Measurements from ENCODE around the gene USHBP1. TPM values are rescaled to one million over a fixed set of nuclear protein-coding genes. Genes with fewer than 3 reads are reported as not detected.

The USHBP1 gene
- total and polyA plus RNA-seq, 2 of the 13 experiments (the other 11 are each of a cell fraction or from before 2014, with no cell fraction given), result 0.15 to 1.5 TPM

DNA sequence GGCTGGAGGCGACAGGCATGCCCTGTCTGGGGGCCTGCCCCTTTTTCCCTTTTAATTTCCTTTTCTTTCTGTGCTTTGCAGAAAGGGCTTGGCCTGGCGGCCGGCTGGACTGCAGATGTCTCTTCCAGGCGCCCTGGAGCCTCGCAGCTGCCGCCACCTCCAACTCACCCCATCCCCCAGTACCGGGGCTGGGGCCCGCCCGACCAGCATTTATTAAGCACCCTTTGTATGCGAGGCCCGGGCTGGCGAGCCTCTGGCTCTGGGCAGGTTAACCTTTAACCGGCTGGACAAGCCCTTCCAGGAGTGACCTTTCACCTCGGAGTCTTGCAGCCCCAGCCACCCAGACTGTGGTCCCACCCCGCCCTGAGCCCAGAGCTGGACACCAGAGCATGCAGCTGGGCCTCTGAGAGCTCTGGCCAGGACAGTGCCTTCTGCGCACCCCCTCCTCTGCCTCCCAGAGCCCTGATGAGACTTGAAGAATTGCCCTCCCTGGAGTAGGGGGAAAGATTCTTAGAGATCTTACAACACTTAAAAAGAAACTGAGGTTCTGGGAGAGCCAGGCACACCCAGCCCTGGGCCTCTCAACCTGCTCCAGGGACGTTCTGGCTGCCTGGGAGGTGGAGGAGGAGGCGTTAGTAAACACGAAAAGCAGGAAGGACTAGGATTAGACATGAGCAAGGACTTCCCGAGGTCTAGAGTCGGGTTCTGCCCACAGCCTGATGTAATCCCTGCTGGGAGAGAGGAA lies 17.7 kb downstream of the USHBP1 start (continued):
- TF ChIP-seq IKZF5 (CRISPR knock-in tag; IDR thresholded peaks at IDR 0.05), result peak; percentile 19; the same call in 1 of the 2 replicates
- peak; percentile 22; the same call in 1 of the 2 replicates for TF ChIP-seq ZNF556 (CRISPR knock-in tag; IDR thresholded peaks at IDR 0.05; ENCODE audit: borderline replicate concordance)
- no peak for TF ChIP-seq MAFF (IDR thresholded peaks at IDR 0.05; ENCODE audit: low read depth, low read length)
- peak; percentile 77 for TF ChIP-seq POLR2G (IDR thresholded peaks at IDR 0.05; ENCODE audit: low read depth, low read length)
- peak; percentile 77; the same call in 1 of the 2 replicates for TF ChIP-seq RXRA (CRISPR knock-in tag; IDR thresholded peaks at IDR 0.05)
- TF ChIP-seq ZBTB42 (CRISPR knock-in tag; IDR thresholded peaks at IDR 0.05), result 0 out of 2 replicates have a peak, but pooled peaks have one; percentile 11
- 0 out of 2 replicates have a peak, but pooled peaks have one; percentile 58 for TF ChIP-seq ZMYM2 (CRISPR knock-in tag; IDR thresholded peaks at IDR 0.05)
- no peak for TF ChIP-seq FOXA1 (IDR thresholded peaks at IDR 0.05)
- TF ChIP-seq FOXA1 (CRISPR knock-in tag; IDR thresholded peaks at IDR 0.05), result peak; percentile 63
- TF ChIP-seq ZNF501 (CRISPR knock-in tag; IDR thresholded peaks at IDR 0.05), result peak; percentile 65
- TF ChIP-seq ZFY (CRISPR knock-in tag; IDR thresholded peaks at IDR 0.05), result peak; percentile 56
- peak; percentile 38; the same call in 1 of the 2 replicates for TF ChIP-seq RARA (CRISPR knock-in tag; IDR thresholded peaks at IDR 0.05)
- 0 out of 2 replicates have a peak, but pooled peaks have one; percentile 22 for TF ChIP-seq ARNTL (CRISPR knock-in tag; IDR thresholded peaks at IDR 0.05)
- peak; percentile 98; the same call in 1 of the 2 replicates for TF ChIP-seq CHD4 (IDR thresholded peaks at IDR 0.05; ENCODE audit: borderline replicate concordance, low read length)

Measured in HepG2 (cell line).